ENCODE measurements around the gene POU6F2. TPM values are rescaled to one million over a fixed set of nuclear protein-coding genes. Genes with fewer than 3 reads are reported as not detected.

POU6F2 gene
- total RNA-seq, 1 experiment from 2014 or later = 2.9 TPM

DNA sequence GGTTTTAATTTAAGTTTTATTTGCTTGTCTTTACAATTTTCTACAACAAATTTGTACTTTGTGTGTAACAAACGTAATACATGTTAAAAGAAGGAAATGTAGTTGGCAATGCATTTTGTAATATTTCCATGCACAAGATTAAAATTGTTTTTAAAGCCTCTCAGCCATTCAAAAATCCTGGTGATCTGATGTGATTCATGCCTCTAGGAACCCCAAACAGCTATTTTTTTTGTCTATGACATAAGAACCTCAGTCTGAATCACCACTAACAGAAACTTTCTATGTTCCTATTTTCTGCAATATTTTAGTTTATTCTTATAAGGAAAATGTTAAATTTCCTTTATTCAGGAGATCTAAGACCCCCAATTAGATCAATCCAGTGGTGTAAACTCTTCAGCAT is 405.4 kb downstream of the POU6F2 start (continued):
- TF ChIP-seq, protein P1, sequence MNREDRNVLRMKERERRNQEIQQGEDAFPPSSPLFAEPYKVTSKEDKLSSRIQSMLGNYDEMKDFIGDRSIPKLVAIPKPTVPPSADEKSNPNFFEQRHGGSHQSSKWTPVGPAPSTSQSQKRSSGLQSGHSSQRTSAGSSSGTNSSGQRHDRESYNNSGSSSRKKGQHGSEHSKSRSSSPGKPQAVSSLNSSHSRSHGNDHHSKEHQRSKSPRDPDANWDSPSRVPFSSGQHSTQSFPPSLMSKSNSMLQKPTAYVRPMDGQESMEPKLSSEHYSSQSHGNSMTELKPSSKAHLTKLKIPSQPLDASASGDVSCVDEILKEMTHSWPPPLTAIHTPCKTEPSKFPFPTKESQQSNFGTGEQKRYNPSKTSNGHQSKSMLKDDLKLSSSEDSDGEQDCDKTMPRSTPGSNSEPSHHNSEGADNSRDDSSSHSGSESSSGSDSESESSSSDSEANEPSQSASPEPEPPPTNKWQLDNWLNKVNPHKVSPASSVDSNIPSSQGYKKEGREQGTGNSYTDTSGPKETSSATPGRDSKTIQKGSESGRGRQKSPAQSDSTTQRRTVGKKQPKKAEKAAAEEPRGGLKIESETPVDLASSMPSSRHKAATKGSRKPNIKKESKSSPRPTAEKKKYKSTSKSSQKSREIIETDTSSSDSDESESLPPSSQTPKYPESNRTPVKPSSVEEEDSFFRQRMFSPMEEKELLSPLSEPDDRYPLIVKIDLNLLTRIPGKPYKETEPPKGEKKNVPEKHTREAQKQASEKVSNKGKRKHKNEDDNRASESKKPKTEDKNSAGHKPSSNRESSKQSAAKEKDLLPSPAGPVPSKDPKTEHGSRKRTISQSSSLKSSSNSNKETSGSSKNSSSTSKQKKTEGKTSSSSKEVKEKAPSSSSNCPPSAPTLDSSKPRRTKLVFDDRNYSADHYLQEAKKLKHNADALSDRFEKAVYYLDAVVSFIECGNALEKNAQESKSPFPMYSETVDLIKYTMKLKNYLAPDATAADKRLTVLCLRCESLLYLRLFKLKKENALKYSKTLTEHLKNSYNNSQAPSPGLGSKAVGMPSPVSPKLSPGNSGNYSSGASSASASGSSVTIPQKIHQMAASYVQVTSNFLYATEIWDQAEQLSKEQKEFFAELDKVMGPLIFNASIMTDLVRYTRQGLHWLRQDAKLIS (CRISPR knock-in tag; IDR thresholded peaks at IDR 0.05; ENCODE audit: borderline replicate concordance) = no peak

- CTCF ChIA-PET = no interaction called here
Observed at GRCh38 chr7:39384386-39384785, 406.7 kb downstream of the POU6F2 start.

GRCh38 chr7:39386718-39387117 is 409.0 kb downstream of the POU6F2 start:
- TF ChIP-seq PRRX2 (CRISPR knock-in tag; IDR thresholded peaks at IDR 0.05) (no peak), E2F4 (CRISPR knock-in tag; IDR thresholded peaks at IDR 0.05; ENCODE audit: borderline replicate concordance, low read depth) (no peak), CTCF (IDR thresholded peaks at IDR 0.05) (peak; percentile 31; the same call in 1 of the 2 replicates)
- peaks cover 4% of the 10 kb centered on the region; the same call in 1 of the 2 replicates for H3K9me3 Mint-ChIP-seq
- H3K27me3 Mint-ChIP-seq (ENCODE audit: low read depth) = no peaks in the 10 kb centered on the region
- no peak overlapping the region for H3K27ac Mint-ChIP-seq
- no peaks in the 10 kb centered on the region for H3K4me1 Mint-ChIP-seq
- ChIA-PET CTCF (interaction anchor here (0.6 to 1.3 kb wide), 9 partner anchors 11 to 370 kb away, joined by 3 to 6 read pairs (median 4); no protein-coding TSS in a partner anchor), POLR2A (no interaction called here)
- no peaks in the 10 kb centered on the region for H3K36me3 Mint-ChIP-seq
- H3K4me3 Mint-ChIP-seq = no peak overlapping the region
- ATAC-seq (peak; percentile 60; the same call in 1 of the 2 replicates), DNase-seq (ENCODE audit: low spot score) (peak; percentile 46)

More at GRCh38 chr7:39384386-39384785, 406.7 kb downstream of the POU6F2 start:
- Mint-ChIP-seq H3K27me3 (ENCODE audit: low read depth) (no peaks in the 10 kb centered on the region), H3K27ac (no peak overlapping the region), H3K4me1 (no peaks in the 10 kb centered on the region), H3K36me3 (no peaks in the 10 kb centered on the region), H3K9me3 (peaks cover 4% of the 10 kb centered on the region; the same call in 1 of the 2 replicates), H3K4me3 (no peak overlapping the region)
- ATAC-seq (no peak), DNase-seq (ENCODE audit: low spot score) (no peak)
- TF ChIP-seq E2F1 (CRISPR knock-in tag; IDR thresholded peaks at IDR 0.05) (no peak), ZNF232 (CRISPR knock-in tag; IDR thresholded peaks at IDR 0.05) (no peak)
- POLR2A ChIA-PET = interaction anchor here (0.7 kb wide), 1 partner anchor 13 kb away, joined by 3 read pairs; no protein-coding TSS in a partner anchor

- ATAC-seq = no peak
- Mint-ChIP-seq H3K27ac (no peak overlapping the region), H3K36me3 (no peaks in the 10 kb centered on the region), H3K4me1 (peaks cover 22% of the 10 kb centered on the region), H3K9me3 (no peaks in the 10 kb centered on the region), H3K4me3 (no peak overlapping the region), H3K27me3 (ENCODE audit: low read depth) (no peaks in the 10 kb centered on the region)
- POLR2A ChIA-PET = no interaction called here
- TF ChIP-seq FOXP1 (CRISPR knock-in tag; IDR thresholded peaks at IDR 0.05; ENCODE audit: borderline replicate concordance) (no peak), SMAD3 (CRISPR knock-in tag; IDR thresholded peaks at IDR 0.05; ENCODE audit: borderline replicate concordance) (no peak)
- CTCF ChIA-PET = no interaction called here
- DNase-seq (ENCODE audit: low spot score) = no peak
Observed at GRCh38 chr7:39392151-39392550, 414.4 kb downstream of the POU6F2 start.
